GM18861 (cell line): ENCODE measurements around the gene ULK2.

Experiments used
- ATAC-seq: cut with Tn5 transposase; IDR thresholded peaks from one replicate; pipeline ENCODE4 v1.9.1; 2021; ENCODE audit not compliant: unreplicated experiment

ULK2 gene

DNA sequence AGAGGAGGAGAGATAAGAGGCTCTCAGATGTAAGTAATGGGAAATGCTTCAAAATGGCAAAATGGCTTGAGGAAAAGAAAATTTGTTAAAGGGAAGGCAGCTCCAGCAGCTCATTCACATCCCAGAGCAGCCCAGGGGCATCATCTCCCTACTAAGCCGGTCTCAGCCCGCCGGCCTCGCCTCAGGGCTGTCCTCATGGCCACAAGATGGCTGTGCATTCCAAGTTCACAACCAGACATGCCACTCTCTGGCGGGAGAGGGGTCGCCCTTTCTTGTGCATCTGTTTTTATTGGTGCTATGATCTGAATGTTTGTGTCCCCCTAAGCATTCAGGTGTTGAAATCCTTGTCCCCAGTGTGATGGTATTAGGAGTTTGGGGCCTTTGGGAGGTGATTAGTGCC is 137.8 kb downstream of the ULK2 start:
- ATAC-seq: no peak

DNA sequence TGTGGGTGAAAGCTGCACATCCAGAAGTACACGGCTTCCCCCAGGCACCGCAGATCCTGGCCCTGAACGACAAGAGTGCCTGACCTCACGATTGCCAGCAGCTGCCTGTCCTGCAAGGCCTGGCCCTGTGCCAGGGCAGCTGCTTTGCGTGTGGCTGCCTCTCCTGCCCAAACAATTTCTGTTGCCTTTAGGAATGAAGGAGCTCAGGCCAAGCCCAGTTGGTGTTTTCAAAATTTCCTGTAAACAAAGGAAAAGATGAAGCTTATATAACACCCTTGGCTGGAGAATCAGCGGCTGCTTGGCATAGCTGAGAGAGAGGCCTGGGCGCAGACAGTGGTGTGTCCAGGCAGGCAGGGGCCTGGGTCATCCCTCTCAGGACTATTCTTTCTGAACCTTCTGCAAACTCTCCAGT is 139.6 kb downstream of the ULK2 start:
- no peak for ATAC-seq

DNA sequence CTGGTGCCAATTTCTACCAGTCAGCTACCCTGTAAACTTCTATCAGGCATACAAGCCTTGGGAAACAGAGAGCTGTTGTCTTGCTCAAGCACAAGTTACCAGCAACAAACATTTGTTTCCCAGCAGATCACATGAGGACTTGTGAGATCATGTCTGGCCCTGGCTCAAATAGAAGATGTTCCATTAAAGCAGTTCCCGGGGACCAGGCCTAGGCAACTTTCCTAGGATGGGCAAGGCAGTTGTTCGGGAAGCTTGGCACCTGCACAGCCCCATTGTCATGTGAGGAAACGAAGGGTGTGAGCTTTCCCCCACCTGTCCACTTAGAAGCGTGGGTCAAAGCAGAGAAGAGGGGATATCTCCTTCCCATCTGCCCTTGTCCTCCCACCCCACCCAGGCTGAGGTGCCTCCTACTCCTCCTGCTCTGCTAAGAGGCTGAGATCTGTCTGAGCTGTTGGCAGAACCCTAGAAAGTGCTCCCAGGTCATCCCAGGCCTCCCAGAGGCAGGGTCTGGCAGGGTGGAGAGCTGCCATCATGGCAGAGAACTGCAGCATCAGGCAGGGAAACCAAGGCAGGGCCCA is 140.1 kb downstream of the ULK2 start:
- no peak for ATAC-seq

GRCh38 chr17:19726631-19727376 is 140.9 kb downstream of the ULK2 start:
- no peak for ATAC-seq

DNA sequence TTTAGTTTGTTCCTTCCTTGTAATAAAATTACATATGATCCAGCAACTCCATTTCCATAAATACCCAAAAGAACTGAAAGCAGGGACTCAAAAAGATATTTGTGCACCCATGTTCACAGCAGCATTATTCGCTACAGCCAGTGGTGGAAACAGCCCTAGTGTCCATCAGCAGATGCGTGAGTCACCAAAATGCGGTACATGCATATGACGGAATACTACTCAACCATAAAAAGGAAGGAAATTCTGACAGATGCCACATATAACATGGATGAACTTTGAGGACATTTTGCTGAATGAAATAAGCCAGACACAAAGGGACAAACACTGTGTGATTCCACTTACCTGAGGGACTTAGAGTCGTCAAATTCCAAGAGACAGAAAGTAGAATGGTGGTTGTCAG is 142.2 kb downstream of the ULK2 start:
- no peak for ATAC-seq

- no peak for ATAC-seq
Measured at GRCh38 chr17:19724501-19725420, 143.0 kb downstream of the ULK2 start.

DNA sequence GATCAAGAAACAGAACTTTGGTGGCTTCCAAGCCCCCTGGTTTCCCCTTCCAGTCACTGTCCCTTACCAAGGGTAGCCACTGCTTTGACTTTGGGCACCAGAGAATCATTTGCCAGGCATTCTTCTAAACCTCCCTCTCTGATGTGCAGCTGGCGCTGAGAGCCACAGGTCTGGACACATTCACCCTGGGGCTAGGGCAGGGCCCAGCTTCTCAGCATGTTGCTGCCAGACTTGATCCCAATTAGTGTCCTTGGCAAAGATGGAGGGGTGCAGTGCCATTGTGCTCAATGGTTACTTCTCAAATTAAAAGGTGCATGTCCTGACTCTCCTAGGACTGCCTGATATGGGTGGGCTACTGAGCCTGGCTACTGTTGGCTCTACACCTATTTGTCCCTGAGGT is 143.8 kb downstream of the ULK2 start:
- ATAC-seq: no peak
